Spleen (tissue), 11 donors: ENCODE measurements around the gene NFATC2. TPM values are rescaled to one million over a fixed set of nuclear protein-coding genes. Genes with fewer than 3 reads are reported as not detected.

Experiments used
- DNase-seq: peaks from one replicate; pipeline ENCODE4 v3.0.0-alpha.2; 2020
- H3K27ac ChIP-seq, 8 donors: fragments of 200-600 bp; sonication (generic) in 7 of 8; 1 replicate in 4 of 8; 2 replicates in 4 of 8; pipeline versions ENCODE4 v1.5.0 to v1.8.0; 2016 to 2021; ENCODE audit warnings: inconsistent platforms in 4 of 8, mild to moderate bottlenecking in 4 of 8, moderate library complexity in 1 of 8
- H3K27me3 ChIP-seq, 7 donors: fragments of 200-600 bp; sonication (generic) in 6 of 7; replicated peaks in 1 of 7; 1 replicate in 4 of 7; 2 replicates in 3 of 7; pipeline versions ENCODE4 v1.5.0 to v1.8.0; 2016 to 2021; ENCODE audit warnings: inconsistent platforms in 3 of 7, mild to moderate bottlenecking in 1 of 7
- H3K36me3 ChIP-seq, 6 donors: fragments of 200-600 bp; sonication (generic) in 5 of 6; 1 replicate in 4 of 6; 2 replicates in 2 of 6; pipeline versions ENCODE4 v1.5.0 to v1.8.0; 2016 to 2021; ENCODE audit warnings: inconsistent platforms in 2 of 6
- H3K4me1 ChIP-seq, 6 donors: fragments of 200-600 bp; sonication (generic) in 5 of 6; 1 replicate in 3 of 6; 2 replicates in 3 of 6; pipeline versions ENCODE4 v1.5.0 to v1.8.0; 2016 to 2021; ENCODE audit warnings: inconsistent platforms in 3 of 6
- H3K4me3 ChIP-seq, 8 donors: fragments of 200-600 bp; sonication (generic) in 7 of 8; 1 replicate in 4 of 8; 2 replicates in 4 of 8; pipeline versions ENCODE4 v1.5.0 to v1.8.0; 2016 to 2021; ENCODE audit warnings: inconsistent platforms in 4 of 8, mild to moderate bottlenecking in 4 of 8, moderate library complexity in 2 of 8
- H3K9me3 ChIP-seq, 8 donors: fragments of 200-600 bp; sonication (generic) in 7 of 8; 1 replicate in 4 of 8; 2 replicates in 4 of 8; pipeline versions ENCODE4 v1.5.0 to v1.8.0; 2016 to 2021; ENCODE audit warnings: inconsistent platforms in 4 of 8
- CTCF ChIP-seq, 11 experiments: fragments of 200-600 bp in 7 of 11; fragments of 450-650 bp in 4 of 11; sonication (generic) in 4 of 11; IDR thresholded peaks in 8 of 11; conservative IDR thresholded peaks in 3 of 11; 1 replicate in 7 of 11; 2 replicates in 4 of 11; pipeline versions ENCODE4 v1.4.0 to v1.8.0; 2016 to 2021; ENCODE audit warnings: antibody characterized with exemption in 11 of 11, inconsistent platforms in 4 of 11, mild to moderate bottlenecking in 1 of 11
- POLR2A ChIP-seq, 3 donors: fragments of 450-650 bp; IDR thresholded peaks; one replicate each; pipeline ENCODE4 v1.5.1; 2017; ENCODE audit warnings: antibody characterized with exemption in 3 of 3, mild to moderate bottlenecking in 1 of 3
- POLR2AphosphoS5 ChIP-seq, 3 donors: sonication (generic); formaldehyde crosslinking; IDR thresholded peaks; one replicate each; pipeline ENCODE4 v1.5.1; 2017; ENCODE audit warnings: antibody characterized with exemption in 3 of 3
- WGBS, 5 donors: extraction: QIAGEN DNeasy Blood & Tissue Kit in 3 of 5; methylation state at CpG; one replicate each; pipeline versions ENCODE4 v1.1.5 to v1.1.7; 2013 to 2018; 5-methylcytosine and 5-hydroxymethylcytosine counted together
- intact Hi-C: fragments of 100-400 bp; cut with DNase I; formaldehyde crosslinking; loops from one replicate; pipeline ENCODE4 v1.15.0; 2023; ENCODE audit warnings: low total_unique reads
- polyA plus RNA-seq, 3 donors: library from polyadenylated mRNA; stranded (reverse); fragments of 200-250 nt; gene quantifications; one replicate each; pipeline ENCODE4 v1.2.1, GENCODE V29; 2013
- total RNA-seq, 7 donors: library from RNA; depleted of rRNA in 3 of 7; stranded (reverse); fragments of >200 nt in 3 of 7; fragmentation: NEBNext Ultra II Directional in 4 of 7; extraction: Animal tissue kit (Norgen Biotek cat#: 25700) in 4 of 7; gene quantifications; one replicate each; pipeline versions ENCODE4 v1.1.0 to v1.2.1, GENCODE V29; 2016 to 2021
- donor health status: healthy with polysubstance abuse.
- donor health status: DM: no; HTN: no; CAD: no; lungs with moderate emphysema.
- donor health status: DM: no; HTN: no; CAD: no.
- donor health status: Bipolar disorder and iron deficiency.
- donor health status: healthy.
- donor health status: DM: no; HTN: no; CAD: no.
- donor health status: DM: yes; HTN: yes; CAD: no.

NFATC2 gene
- total and polyA plus RNA-seq, 10 donors, result 6.5 to 42.9 (median 34.5) TPM

GRCh38 chr20:51387125-51387875 is 155.2 kb downstream of the NFATC2 start:
- Histone ChIP-seq H3K27me3 (no peaks in the 10 kb centered on the region), H3K27ac (peak overlapping the region in 2 of 8 donors; percentile 35 to 74), H3K4me3 (no peak overlapping the region), H3K36me3 (peaks cover 0 to 18% (median 2%) of the 10 kb centered on the region in 6 donors), H3K9me3 (no peaks in the 10 kb centered on the region), H3K4me1 (peaks cover 9 to 75% (median 42%) of the 10 kb centered on the region in 6 donors)
- 78 to 91% (median 89%) methylated on average over 9 of the region's 9 CpGs for WGBS, 5 donors
- TF ChIP-seq CTCF (IDR thresholded peaks at IDR 0.05 in 8 of 11, conservative IDR thresholded peaks at IDR 0.05 in 3 of 11) (no peak), POLR2A (IDR thresholded peaks at IDR 0.05) (no peak), POLR2AphosphoS5 (IDR thresholded peaks at IDR 0.05) (no peak)
- intact Hi-C loops, result no loop called here
- peak; percentile 35 for DNase-seq

GRCh38 chr20:51386586-51386985 is 155.9 kb downstream of the NFATC2 start:
- Histone ChIP-seq H3K27me3 (no peaks in the 10 kb centered on the region), H3K4me1 (peaks cover 9 to 68% (median 40%) of the 10 kb centered on the region in 6 donors), H3K27ac (peak overlapping the region in 2 of 8 donors; percentile 35 to 40), H3K9me3 (no peaks in the 10 kb centered on the region), H3K4me3 (no peak overlapping the region), H3K36me3 (peaks cover 0 to 17% (median 2%) of the 10 kb centered on the region in 6 donors)
- TF ChIP-seq POLR2AphosphoS5 (IDR thresholded peaks at IDR 0.05) (no peak), CTCF (IDR thresholded peaks at IDR 0.05 in 8 of 11, conservative IDR thresholded peaks at IDR 0.05 in 3 of 11) (no peak), POLR2A (IDR thresholded peaks at IDR 0.05) (no peak)
- intact Hi-C loops, result no loop called here
- 65 to 78% (median 68%) methylated on average over 4 of the region's 4 CpGs for WGBS, 5 donors
- DNase-seq, result peak; percentile 45

DNA sequence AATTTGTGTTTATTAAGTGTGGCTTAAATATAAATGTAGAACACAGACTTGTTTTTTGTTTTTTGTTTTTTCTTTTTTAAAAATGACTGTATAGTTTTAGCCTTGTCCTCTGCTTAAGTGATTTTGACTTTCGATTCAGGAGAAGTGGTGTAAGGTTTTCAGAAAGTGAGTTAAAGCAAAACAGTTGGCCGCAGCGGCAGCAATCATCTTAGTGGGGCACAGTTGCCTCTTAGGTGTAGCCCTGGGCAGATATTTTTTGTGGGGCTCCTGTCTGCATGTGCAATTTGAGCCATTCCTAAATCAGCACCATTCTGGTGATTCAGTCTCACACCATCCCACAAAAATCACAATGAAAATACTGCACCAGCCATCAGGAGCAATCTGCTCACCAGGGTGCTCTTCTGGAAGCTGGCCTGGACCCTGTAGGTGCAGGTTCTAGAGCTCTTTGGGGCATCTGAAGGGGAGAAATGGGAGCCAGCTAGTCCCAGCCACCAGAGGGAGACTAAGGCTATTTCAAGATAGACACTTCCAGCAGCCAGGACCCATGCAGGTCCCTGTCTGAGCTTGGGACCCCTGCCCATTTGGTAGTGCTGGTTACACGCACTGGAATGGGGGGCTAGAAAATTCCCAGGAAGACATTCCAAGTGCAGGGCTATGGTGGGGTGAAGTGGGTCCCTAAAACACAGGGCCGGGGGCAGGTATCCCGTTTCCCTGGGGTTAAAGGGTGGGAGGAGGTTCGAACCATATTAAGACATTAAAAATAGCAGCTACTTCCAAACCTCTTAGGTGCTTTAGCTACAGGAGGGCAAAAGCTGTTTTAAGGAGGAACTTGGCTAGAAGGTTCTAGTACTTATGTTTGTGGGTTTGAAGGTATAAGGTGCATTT is 156.6 kb downstream of the NFATC2 start:
- Histone ChIP-seq H3K4me3 (no peak overlapping the region), H3K27me3 (no peaks in the 10 kb centered on the region), H3K36me3 (peaks cover 0 to 12% (median 1%) of the 10 kb centered on the region in 6 donors), H3K9me3 (no peaks in the 10 kb centered on the region), H3K4me1 (peaks cover 9 to 67% (median 40%) of the 10 kb centered on the region in 6 donors), H3K27ac (peak overlapping the region in 2 of 8 donors; percentile 35 to 40)
- intact Hi-C loops, result no loop called here
- WGBS, 5 donors, result 84 to 92% (median 89%) methylated on average over 7 of the region's 7 CpGs
- DNase-seq, result peak; percentile 74
- no peak for TF ChIP-seq POLR2AphosphoS5 (IDR thresholded peaks at IDR 0.05)
- TF ChIP-seq CTCF (IDR thresholded peaks at IDR 0.05 in 8 of 11, conservative IDR thresholded peaks at IDR 0.05 in 3 of 11), result peak in 10 of 11 experiments; percentile 22 to 71 (median 58)
